HepG2 (cell line): ENCODE measurements around the gene GRIN2C. TPM values are rescaled to one million over a fixed set of nuclear protein-coding genes. Genes with fewer than 3 reads are reported as not detected.

ENCODE experiments used
- CBFB ChIP-seq: sonication (generic); formaldehyde crosslinking; IDR thresholded peaks from 2 replicates; pipeline ENCODE4 v1.4.0; 2020; ENCODE audit warnings: missing genetic modification reagents
- DR1 ChIP-seq: sonication (generic); formaldehyde crosslinking; IDR thresholded peaks from 2 replicates; pipeline ENCODE4 v1.8.0; 2021; ENCODE audit warnings: mild to moderate bottlenecking, missing genetic modification reagents, inconsistent platforms
- ETV6 ChIP-seq: sonication (generic); formaldehyde crosslinking; conservative IDR thresholded peaks from 2 replicates; pipeline ENCODE4 v1.4.0; 2020; ENCODE audit warnings: missing genetic modification reagents
- HNRNPUL1 ChIP-seq: fragments of 200-400 bp; formaldehyde crosslinking; IDR thresholded peaks from 2 replicates; pipeline ENCODE4 v1.6.1; 2017; ENCODE audit warnings: low read depth, mild to moderate bottlenecking, low read length, moderate library complexity
- KDM2A ChIP-seq: sonication (generic); formaldehyde crosslinking; IDR thresholded peaks from 2 replicates; pipeline ENCODE4 v1.4.0; 2020; ENCODE audit warnings: low read depth, missing genetic modification reagents, borderline replicate concordance
- MAX ChIP-seq: IDR thresholded peaks from 2 replicates; pipeline ENCODE4 v1.6.1; 2012; ENCODE audit warnings: inconsistent platforms
- MTA1 ChIP-seq: sonication (generic); formaldehyde crosslinking; IDR thresholded peaks from 2 replicates; pipeline ENCODE4 v1.4.0; 2020; ENCODE audit warnings: missing genetic modification reagents, mild to moderate bottlenecking, borderline replicate concordance
- PLSCR1 ChIP-seq: sonication (generic); formaldehyde crosslinking; IDR thresholded peaks from 2 replicates; pipeline ENCODE4 v1.5.0; 2020; ENCODE audit warnings: missing genetic modification reagents, mild to moderate bottlenecking, borderline replicate concordance
- RFX3 ChIP-seq: IDR thresholded peaks from 2 replicates; pipeline ENCODE4 v1.6.1; 2016; ENCODE audit warnings: missing biosample characterization, missing genetic modification reagents
- TBX2 ChIP-seq: sonication (generic); formaldehyde crosslinking; IDR thresholded peaks from 2 replicates; pipeline ENCODE4 v1.5.0; 2020; ENCODE audit warnings: missing genetic modification reagents, mild to moderate bottlenecking, borderline replicate concordance
- TEAD3 ChIP-seq: optimal IDR thresholded peaks from 2 replicates; pipeline ENCODE3; 2016; ENCODE audit warnings: borderline replicate concordance
- ZFP36L1 ChIP-seq: sonication (generic); formaldehyde crosslinking; IDR thresholded peaks from 2 replicates; pipeline ENCODE4 v1.8.0; 2022; ENCODE audit warnings: mild to moderate bottlenecking, missing genetic modification reagents, moderate library complexity
- ZHX1 ChIP-seq: sonication (generic); formaldehyde crosslinking; IDR thresholded peaks from 2 replicates; pipeline ENCODE4 v1.8.1; 2022; ENCODE audit warnings: low read depth, mild to moderate bottlenecking, missing genetic modification reagents
- ZKSCAN8 ChIP-seq: IDR thresholded peaks from 2 replicates; pipeline ENCODE4 v1.6.1; 2016; ENCODE audit warnings: borderline replicate concordance, missing genetic modification reagents, missing compliant biosample characterization
- ZNF180 ChIP-seq: sonication (generic); formaldehyde crosslinking; IDR thresholded peaks from 2 replicates; pipeline ENCODE4 v1.4.0; 2020; ENCODE audit warnings: low read depth, missing genetic modification reagents, borderline replicate concordance
- ZNF331 ChIP-seq: sonication (generic); formaldehyde crosslinking; IDR thresholded peaks from 2 replicates; pipeline ENCODE4 v1.4.0; 2020; ENCODE audit warnings: missing genetic modification reagents
- ZNF572 ChIP-seq: sonication (generic); formaldehyde crosslinking; IDR thresholded peaks from 2 replicates; pipeline ENCODE4 v1.5.1; 2020; ENCODE audit warnings: mild to moderate bottlenecking, missing genetic modification reagents
- ZNF768 ChIP-seq: sonication (generic); formaldehyde crosslinking; IDR thresholded peaks from 2 replicates; pipeline ENCODE4 v1.4.0; 2020; ENCODE audit warnings: missing genetic modification reagents
- ZNF777 ChIP-seq: sonication (generic); formaldehyde crosslinking; IDR thresholded peaks from 2 replicates; pipeline ENCODE4 v1.4.0; 2020; ENCODE audit warnings: missing genetic modification reagents
- ZNF883 ChIP-seq: sonication (generic); formaldehyde crosslinking; IDR thresholded peaks from 2 replicates; pipeline ENCODE4 v1.5.1; 2020; ENCODE audit warnings: mild to moderate bottlenecking, missing genetic modification reagents; ENCODE audit errors: not compliant biosample characterization
- polyA plus RNA-seq, 8 experiments: library from polyadenylated mRNA; depleted of rRNA in 3 of 8; stranded (reverse) in 7 of 8; unstranded in 1 of 8; fragments of >200 nt; fragmentation: Illumina TruSeq in 4 of 8; extraction: Trizol in 4 of 8; gene quantifications; 2 replicates each; pipeline versions ENCODE4 v1.2.1 to v1.2.3, GENCODE V29; 2011 to 2016; ENCODE audit warnings: low read depth in 4 of 8, missing spikeins in 1 of 8, mixed read lengths in 1 of 8; ENCODE audit not compliant: insufficient read depth in 1 of 8
- total RNA-seq, 5 experiments: library from RNA; depleted of rRNA; stranded (reverse); fragments of >200 nt; fragmentation: Illumina TruSeq; extraction: Trizol; gene quantifications; 2 replicates each; pipeline ENCODE4 v1.2.3, GENCODE V29; 2016; ENCODE audit warnings: low read depth in 1 of 5
- TF ChIP-seq, protein P1 (sequence below), 2 experiments: sonication (generic) in 1 of 2; formaldehyde crosslinking in 1 of 2; IDR thresholded peaks; 2 replicates each; pipeline versions ENCODE4 v1.4.0 to v1.6.1; 2018 to 2020; ENCODE audit warnings: missing genetic modification reagents in 2 of 2, borderline replicate concordance in 1 of 2, low read depth in 1 of 2, mild to moderate bottlenecking in 1 of 2, missing biosample characterization in 1 of 2

The GRIN2C gene
- total and polyA plus RNA-seq, 2 of the 13 experiments (the other 11 are each of a cell fraction or from before 2014, with no cell fraction given): 0.03 to 0.11 TPM

GRCh38 chr17:74892974-74893911, 33.6 kb upstream of the GRIN2C start, which contains the start of gene FADS6 (continued):
- TF ChIP-seq CBFB (no peak), HNRNPUL1 (no peak), TEAD3 (CRISPR knock-in tag) (no peak), MAX (0 out of 2 replicates have a peak, but pooled peaks have one; percentile 35), ZNF883 (CRISPR knock-in tag) (peak; percentile 64), ZHX1 (CRISPR knock-in tag) (peak; percentile 62; the same call in 1 of the 2 replicates), MTA1 (CRISPR knock-in tag) (0 out of 2 replicates have a peak, but pooled peaks have one; percentile 52), ZNF572 (CRISPR knock-in tag) (no peak), RFX3 (CRISPR knock-in tag) (no peak), DR1 (CRISPR knock-in tag) (0 out of 2 replicates have a peak, but pooled peaks have one; percentile 41), TBX2 (CRISPR knock-in tag) (peak; percentile 43; the same call in 1 of the 2 replicates), ZNF331 (CRISPR knock-in tag) (no peak), ZNF180 (CRISPR knock-in tag) (no peak), ETV6 (no peak), ZNF777 (CRISPR knock-in tag) (0 out of 2 replicates have a peak, but pooled peaks have one; percentile 25), ZKSCAN8 (no peak), KDM2A (CRISPR knock-in tag) (no peak), ZFP36L1 (CRISPR knock-in tag) (no peak), PLSCR1 (CRISPR knock-in tag) (no peak), ZNF768 (CRISPR knock-in tag) (no peak; the same call in 1 of the 2 replicates)
- TF ChIP-seq, protein P1, sequence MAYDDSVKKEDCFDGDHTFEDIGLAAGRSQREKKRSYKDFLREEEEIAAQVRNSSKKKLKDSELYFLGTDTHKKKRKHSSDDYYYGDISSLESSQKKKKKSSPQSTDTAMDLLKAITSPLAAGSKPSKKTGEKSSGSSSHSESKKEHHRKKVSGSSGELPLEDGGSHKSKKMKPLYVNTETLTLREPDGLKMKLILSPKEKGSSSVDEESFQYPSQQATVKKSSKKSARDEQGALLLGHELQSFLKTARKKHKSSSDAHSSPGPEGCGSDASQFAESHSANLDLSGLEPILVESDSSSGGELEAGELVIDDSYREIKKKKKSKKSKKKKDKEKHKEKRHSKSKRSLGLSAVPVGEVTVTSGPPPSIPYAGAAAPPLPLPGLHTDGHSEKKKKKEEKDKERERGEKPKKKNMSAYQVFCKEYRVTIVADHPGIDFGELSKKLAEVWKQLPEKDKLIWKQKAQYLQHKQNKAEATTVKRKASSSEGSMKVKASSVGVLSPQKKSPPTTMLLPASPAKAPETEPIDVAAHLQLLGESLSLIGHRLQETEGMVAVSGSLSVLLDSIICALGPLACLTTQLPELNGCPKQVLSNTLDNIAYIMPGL (CRISPR knock-in tag; IDR thresholded peaks at IDR 0.05; ENCODE audit: borderline replicate concordance in 1 of 2, low read depth in 1 of 2): no peak
